Measurements from ENCODE around the gene PLEKHN1.

Gene PLEKHN1

GRCh38 chr1:937521-937920 lies 28.8 kb upstream of the PLEKHN1 start:
- peak overlapping the region; percentile 91 for H3K27ac ChIP-seq
- TF ChIP-seq, protein P1, sequence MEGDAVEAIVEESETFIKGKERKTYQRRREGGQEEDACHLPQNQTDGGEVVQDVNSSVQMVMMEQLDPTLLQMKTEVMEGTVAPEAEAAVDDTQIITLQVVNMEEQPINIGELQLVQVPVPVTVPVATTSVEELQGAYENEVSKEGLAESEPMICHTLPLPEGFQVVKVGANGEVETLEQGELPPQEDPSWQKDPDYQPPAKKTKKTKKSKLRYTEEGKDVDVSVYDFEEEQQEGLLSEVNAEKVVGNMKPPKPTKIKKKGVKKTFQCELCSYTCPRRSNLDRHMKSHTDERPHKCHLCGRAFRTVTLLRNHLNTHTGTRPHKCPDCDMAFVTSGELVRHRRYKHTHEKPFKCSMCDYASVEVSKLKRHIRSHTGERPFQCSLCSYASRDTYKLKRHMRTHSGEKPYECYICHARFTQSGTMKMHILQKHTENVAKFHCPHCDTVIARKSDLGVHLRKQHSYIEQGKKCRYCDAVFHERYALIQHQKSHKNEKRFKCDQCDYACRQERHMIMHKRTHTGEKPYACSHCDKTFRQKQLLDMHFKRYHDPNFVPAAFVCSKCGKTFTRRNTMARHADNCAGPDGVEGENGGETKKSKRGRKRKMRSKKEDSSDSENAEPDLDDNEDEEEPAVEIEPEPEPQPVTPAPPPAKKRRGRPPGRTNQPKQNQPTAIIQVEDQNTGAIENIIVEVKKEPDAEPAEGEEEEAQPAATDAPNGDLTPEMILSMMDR (conservative IDR thresholded peaks at IDR 0.05): no peak

GRCh38 chr1:938088-938683 lies 28.1 kb upstream of the PLEKHN1 start:
- TF ChIP-seq, protein P1 (conservative IDR thresholded peaks at IDR 0.05): peak; percentile 86

GRCh38 chr1:938711-939489 lies 27.4 kb upstream of the PLEKHN1 start:
- H3K27ac ChIP-seq: peak overlapping the region; percentile 91
- TF ChIP-seq, protein P1 (conservative IDR thresholded peaks at IDR 0.05): no peak

More at GRCh38 chr1:938088-938683, 28.1 kb upstream of the PLEKHN1 start:
- H3K27ac ChIP-seq: peak overlapping the region; percentile 91

GRCh38 chr1:939511-940106 lies 26.7 kb upstream of the PLEKHN1 start:
- H3K27ac ChIP-seq: peak overlapping the region; percentile 91
- TF ChIP-seq, protein P1 (conservative IDR thresholded peaks at IDR 0.05): no peak

DNA sequence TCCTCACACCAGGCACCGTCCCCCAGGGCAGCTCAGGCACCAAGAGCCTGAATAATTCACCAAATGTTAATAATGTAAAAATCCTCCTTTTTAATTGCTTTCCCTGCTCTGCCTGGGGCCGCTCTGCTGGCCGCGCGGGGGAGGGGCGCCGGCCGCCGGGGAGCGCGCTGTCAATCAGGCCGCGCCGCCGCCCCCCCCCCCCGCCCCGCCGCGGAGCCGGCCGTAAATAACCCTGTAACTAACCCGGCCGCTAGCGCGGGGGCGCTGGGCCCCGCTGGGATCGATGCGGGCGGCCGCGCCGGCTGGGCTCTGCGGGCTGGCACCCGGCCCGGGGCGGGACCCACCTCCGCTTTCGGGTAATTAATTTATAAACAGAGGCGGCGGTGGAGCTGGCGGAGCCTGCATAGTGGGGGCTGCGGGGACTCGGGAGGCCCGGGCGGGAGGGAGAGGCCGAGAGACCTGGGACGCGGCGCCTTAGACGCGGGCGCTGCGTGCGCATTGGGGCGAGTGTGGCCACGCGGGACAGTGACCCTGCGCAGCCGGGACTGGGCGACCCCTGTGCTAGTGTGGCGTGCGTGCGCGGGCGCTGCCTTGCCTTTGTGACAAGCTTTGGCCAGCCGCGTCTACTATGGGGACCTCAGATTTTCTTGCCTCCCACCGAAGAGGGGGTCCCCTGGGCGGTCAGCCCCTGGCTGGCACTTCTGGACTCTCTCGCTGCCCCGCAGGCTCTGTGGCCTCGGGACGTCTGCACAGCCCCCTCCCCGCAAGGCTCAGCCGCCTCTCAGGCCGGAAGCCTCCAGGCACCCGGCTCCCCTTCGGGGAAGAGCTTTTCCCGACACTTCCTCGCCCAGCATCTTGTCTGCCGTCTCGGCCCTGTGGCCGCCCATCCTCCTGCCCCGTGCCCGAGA lies 25.9 kb upstream of the PLEKHN1 start:
- H3K27ac ChIP-seq: peak overlapping the region; percentile 91
- TF ChIP-seq, protein P1 (conservative IDR thresholded peaks at IDR 0.05): peak; percentile 29

- TF ChIP-seq, protein P1 (conservative IDR thresholded peaks at IDR 0.05): no peak
- H3K27ac ChIP-seq: peak overlapping the region; percentile 91
These were observed 25.2 kb upstream of the PLEKHN1 start for GRCh38 chr1:941015-941587.
